D721Med (cell line): ENCODE data around the gene ARHGEF12.

Experiments
- DNase-seq: peaks from one replicate; pipeline ENCODE4 v3.0.0; 2011; ENCODE audit warnings: low spot score; ENCODE audit not compliant: insufficient read length
- FAIRE-seq: peaks from 2 replicates; lab custom pipeline; 2011; peaks lifted over from hg19 to GRCh38; lab: Jason Lieb, UNC
- CTCF ChIP-seq: IDR thresholded peaks from 2 replicates; pipeline ENCODE4 v1.5.1; 2012; ENCODE audit warnings: mild to moderate bottlenecking, control low read depth; ENCODE audit not compliant: insufficient read depth; ENCODE audit errors: missing control alignments

ARHGEF12 gene

GRCh38 chr11:120519474-120519873 lies 183.3 kb downstream of the ARHGEF12 start:
- FAIRE-seq (no peak), DNase-seq (no peak)
- TF ChIP-seq CTCF: no peak

- no peak for TF ChIP-seq CTCF
- DNase-seq (no peak), FAIRE-seq (no peak)
Observed at GRCh38 chr11:120520091-120520822, 184.0 kb downstream of the ARHGEF12 start.

GRCh38 chr11:120521176-120521575 lies 185.0 kb downstream of the ARHGEF12 start:
- TF ChIP-seq CTCF: no peak
- DNase-seq: no peak
- no peak for FAIRE-seq

GRCh38 chr11:120522021-120522420 lies 185.8 kb downstream of the ARHGEF12 start:
- TF ChIP-seq CTCF: no peak
- FAIRE-seq: no peak
- DNase-seq: no peak

- FAIRE-seq: no peak
- no peak for DNase-seq
- no peak for TF ChIP-seq CTCF
Observed at GRCh38 chr11:120522736-120523135, 186.5 kb downstream of the ARHGEF12 start.

- DNase-seq (no peak), FAIRE-seq (no peak)
- TF ChIP-seq CTCF: no peak
Observed at GRCh38 chr11:120523196-120523595, 187.0 kb downstream of the ARHGEF12 start.

- TF ChIP-seq CTCF: no peak
- DNase-seq (no peak), FAIRE-seq (no peak)
Observed at GRCh38 chr11:120524536-120525085, 188.4 kb downstream of the ARHGEF12 start.
